ENCODE results near the gene ZSCAN12.

- no peak for TF ChIP-seq CTCF (IDR thresholded peaks at IDR 0.05)
- TF ChIP-seq POLR2A (IDR thresholded peaks at IDR 0.05), result no peak
Measured at GRCh38 chr6:28384143-28384533, 15.4 kb downstream of the ZSCAN12 start.

Data from thyroid gland (tissue), 4 donors.